GM19025 (cell line): ENCODE measurements around the gene KATNAL2.
A peak's percentile ranks its signal among the peaks of the same experiment; 100 is the strongest.

ENCODE experiments used
- ATAC-seq: cut with Tn5 transposase; IDR thresholded peaks from one replicate; pipeline ENCODE4 v1.9.1; 2021; ENCODE audit warnings: mild to moderate bottlenecking, low read depth, moderate library complexity; ENCODE audit not compliant: unreplicated experiment

Gene KATNAL2

GRCh38 chr18:47108373-47108772, 191.0 kb downstream of the KATNAL2 start:
- no peak for ATAC-seq

GRCh38 chr18:47108998-47109405, 191.6 kb downstream of the KATNAL2 start:
- no peak for ATAC-seq

GRCh38 chr18:47109720-47110119, 192.3 kb downstream of the KATNAL2 start:
- no peak for ATAC-seq

- ATAC-seq, result no peak
Observed at GRCh38 chr18:47110492-47111274, 193.3 kb downstream of the KATNAL2 start.

- no peak for ATAC-seq
Observed at GRCh38 chr18:47113796-47114540, 196.6 kb downstream of the KATNAL2 start.

- no peak for ATAC-seq
Observed at GRCh38 chr18:47115205-47115604, 197.8 kb downstream of the KATNAL2 start.

- no peak for ATAC-seq
Observed at GRCh38 chr18:47118981-47119380, 201.6 kb downstream of the KATNAL2 start.

- peak; percentile 93 for ATAC-seq
Observed at GRCh38 chr18:47120428-47120827, 203.0 kb downstream of the KATNAL2 start.

- no peak for ATAC-seq
Observed at GRCh38 chr18:47121146-47121545, 203.7 kb downstream of the KATNAL2 start.

GRCh38 chr18:47141289-47141688, 223.9 kb downstream of the KATNAL2 start:
- no peak for ATAC-seq

GRCh38 chr18:47143153-47143552, 225.8 kb downstream of the KATNAL2 start:
- no peak for ATAC-seq

GRCh38 chr18:47143899-47144485, 226.6 kb downstream of the KATNAL2 start:
- no peak for ATAC-seq

- ATAC-seq, result no peak
Observed at GRCh38 chr18:47146206-47146605, 228.8 kb downstream of the KATNAL2 start.

- ATAC-seq, result no peak
Observed at GRCh38 chr18:47149457-47150028, 232.1 kb downstream of the KATNAL2 start.

GRCh38 chr18:47150029-47150823, 232.8 kb downstream of the KATNAL2 start, which contains the start of gene HDHD2:
HDHD2 (minus strand) TSS chr18:47150500; CDS start chr18:47136439, 14,061 bp downstream.
- ATAC-seq, result peak; percentile 89

- ATAC-seq, result no peak
Observed at GRCh38 chr18:47150824-47151366, 233.5 kb downstream of the KATNAL2 start.

GRCh38 chr18:47151439-47151838, 234.0 kb downstream of the KATNAL2 start:
- ATAC-seq, result no peak
